GM04504 (cell line): ENCODE measurements around the gene SLC25A27.

Experiments used
- DNase-seq: peaks from one replicate; pipeline ENCODE4 v3.0.0-alpha.2; 2012; ENCODE audit warnings: low read depth

SLC25A27 gene

GRCh38 chr6:46719099-46719498 lies 66.3 kb downstream of the SLC25A27 start:
- DNase-seq: no peak

- no peak for DNase-seq
Observed at GRCh38 chr6:46720401-46720800, 67.6 kb downstream of the SLC25A27 start.
